ENCODE data around the gene CDC14A.
A peak's percentile ranks its signal among the peaks of the same experiment; 100 is the strongest.

Gene CDC14A

DNA sequence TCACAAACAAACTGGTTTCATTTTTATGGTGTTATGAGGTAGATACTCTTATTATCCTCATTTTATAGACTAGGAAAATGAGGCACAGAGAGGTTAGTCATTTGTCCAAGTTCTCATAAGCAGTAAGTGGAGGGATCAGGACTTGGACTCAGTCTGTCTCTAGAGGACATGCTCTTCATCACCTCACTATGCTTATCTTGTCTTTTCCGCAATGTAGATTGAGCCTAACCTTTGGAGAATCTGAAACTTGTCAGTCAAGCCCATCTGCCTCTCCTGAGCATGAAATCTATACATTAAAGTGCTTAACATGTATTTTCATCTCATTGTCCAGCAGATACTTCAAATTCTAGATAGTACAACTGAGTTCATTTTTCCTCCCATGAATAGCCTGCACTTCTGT is 11.8 kb upstream of the CDC14A start:
- H3K9me3 ChIP-seq (ENCODE audit: control insufficient read depth, insufficient read depth, low read length): no peaks in the 10 kb centered on the region
- no peaks in the 10 kb centered on the region for H3K36me3 ChIP-seq (ENCODE audit: control insufficient read depth, insufficient read depth, low read length)
- H3K9ac ChIP-seq (ENCODE audit: low read depth, low read length): no peak overlapping the region
- no peaks in the 10 kb centered on the region for H3K4me1 ChIP-seq (ENCODE audit: control insufficient read depth, insufficient read depth, low read length)
- no peaks in the 10 kb centered on the region for H3K27me3 ChIP-seq (ENCODE audit: control insufficient read depth, insufficient read depth, low read length)
- H3K4me3 ChIP-seq (ENCODE audit: low read depth, low read length): no peak overlapping the region

GRCh38 chr1:100342348-100342747 is 10.0 kb upstream of the CDC14A start:
- Histone ChIP-seq H3K4me3 (ENCODE audit: low read depth, low read length) (no peak overlapping the region), H3K9ac (ENCODE audit: low read depth, low read length) (no peak overlapping the region), H3K4me1 (ENCODE audit: control insufficient read depth, insufficient read depth, low read length) (no peaks in the 10 kb centered on the region), H3K36me3 (ENCODE audit: control insufficient read depth, insufficient read depth, low read length) (no peaks in the 10 kb centered on the region), H3K27me3 (ENCODE audit: control insufficient read depth, insufficient read depth, low read length) (no peaks in the 10 kb centered on the region), H3K9me3 (ENCODE audit: control insufficient read depth, insufficient read depth, low read length) (no peaks in the 10 kb centered on the region)

DNA sequence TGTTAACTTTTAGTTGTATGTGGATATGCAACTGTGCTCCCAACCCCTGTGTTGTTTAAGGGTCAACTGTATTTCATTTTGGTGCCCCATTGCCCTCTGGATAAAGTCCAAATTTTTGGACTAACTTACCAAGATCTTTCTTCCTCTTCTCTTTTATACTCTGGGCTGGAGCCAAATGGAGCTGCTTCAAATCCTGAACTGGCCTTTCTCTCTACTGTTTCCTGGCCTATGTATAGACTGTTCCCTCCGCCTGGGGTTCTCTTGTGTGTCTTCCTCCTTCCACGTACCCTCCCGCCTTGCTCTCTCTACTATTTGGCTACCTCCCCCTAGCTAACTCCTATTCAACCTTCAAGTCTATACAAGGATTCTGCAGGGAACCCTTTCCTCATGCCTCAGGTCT is 8.4 kb upstream of the CDC14A start:
- no peaks in the 10 kb centered on the region for H3K4me1 ChIP-seq (ENCODE audit: control insufficient read depth, insufficient read depth, low read length)
- no peaks in the 10 kb centered on the region for H3K27me3 ChIP-seq (ENCODE audit: control insufficient read depth, insufficient read depth, low read length)
- no peak overlapping the region for H3K9ac ChIP-seq (ENCODE audit: low read depth, low read length)
- H3K36me3 ChIP-seq (ENCODE audit: control insufficient read depth, insufficient read depth, low read length): no peaks in the 10 kb centered on the region
- no peak overlapping the region for H3K4me3 ChIP-seq (ENCODE audit: low read depth, low read length)
- H3K9me3 ChIP-seq (ENCODE audit: control insufficient read depth, insufficient read depth, low read length): no peaks in the 10 kb centered on the region

GRCh38 chr1:100344774-100345173 is 7.5 kb upstream of the CDC14A start:
- no peak overlapping the region for H3K4me3 ChIP-seq (ENCODE audit: low read depth, low read length)
- no peaks in the 10 kb centered on the region for H3K9me3 ChIP-seq (ENCODE audit: control insufficient read depth, insufficient read depth, low read length)
- no peak overlapping the region for H3K9ac ChIP-seq (ENCODE audit: low read depth, low read length)
- H3K4me1 ChIP-seq (ENCODE audit: control insufficient read depth, insufficient read depth, low read length): no peaks in the 10 kb centered on the region
- no peaks in the 10 kb centered on the region for H3K27me3 ChIP-seq (ENCODE audit: control insufficient read depth, insufficient read depth, low read length)
- no peaks in the 10 kb centered on the region for H3K36me3 ChIP-seq (ENCODE audit: control insufficient read depth, insufficient read depth, low read length)

DNA sequence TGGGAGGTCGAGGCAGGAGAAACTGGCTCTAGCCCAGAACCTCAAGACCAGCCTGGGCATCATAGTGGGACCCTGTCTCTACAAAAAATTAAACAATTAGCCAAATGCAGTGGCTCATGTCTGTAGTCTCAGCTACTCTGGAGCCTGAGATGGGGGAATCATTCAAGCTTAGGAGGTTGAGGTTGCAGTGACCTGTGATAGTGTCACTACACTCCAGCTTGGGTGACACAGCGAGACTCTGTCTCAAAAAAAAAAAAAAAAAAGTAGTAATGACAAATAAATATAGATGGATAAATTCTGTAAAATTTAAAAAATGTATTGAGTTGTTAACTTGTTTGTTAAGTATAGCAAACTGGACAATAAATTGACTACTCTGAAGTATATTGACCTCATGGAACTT is 5.9 kb upstream of the CDC14A start:
- H3K4me1 ChIP-seq (ENCODE audit: control insufficient read depth, insufficient read depth, low read length): no peaks in the 10 kb centered on the region
- no peak overlapping the region for H3K4me3 ChIP-seq (ENCODE audit: low read depth, low read length)
- H3K27me3 ChIP-seq (ENCODE audit: control insufficient read depth, insufficient read depth, low read length): no peaks in the 10 kb centered on the region
- no peaks in the 10 kb centered on the region for H3K9me3 ChIP-seq (ENCODE audit: control insufficient read depth, insufficient read depth, low read length)
- no peak overlapping the region for H3K9ac ChIP-seq (ENCODE audit: low read depth, low read length)
- no peaks in the 10 kb centered on the region for H3K36me3 ChIP-seq (ENCODE audit: control insufficient read depth, insufficient read depth, low read length)

DNA sequence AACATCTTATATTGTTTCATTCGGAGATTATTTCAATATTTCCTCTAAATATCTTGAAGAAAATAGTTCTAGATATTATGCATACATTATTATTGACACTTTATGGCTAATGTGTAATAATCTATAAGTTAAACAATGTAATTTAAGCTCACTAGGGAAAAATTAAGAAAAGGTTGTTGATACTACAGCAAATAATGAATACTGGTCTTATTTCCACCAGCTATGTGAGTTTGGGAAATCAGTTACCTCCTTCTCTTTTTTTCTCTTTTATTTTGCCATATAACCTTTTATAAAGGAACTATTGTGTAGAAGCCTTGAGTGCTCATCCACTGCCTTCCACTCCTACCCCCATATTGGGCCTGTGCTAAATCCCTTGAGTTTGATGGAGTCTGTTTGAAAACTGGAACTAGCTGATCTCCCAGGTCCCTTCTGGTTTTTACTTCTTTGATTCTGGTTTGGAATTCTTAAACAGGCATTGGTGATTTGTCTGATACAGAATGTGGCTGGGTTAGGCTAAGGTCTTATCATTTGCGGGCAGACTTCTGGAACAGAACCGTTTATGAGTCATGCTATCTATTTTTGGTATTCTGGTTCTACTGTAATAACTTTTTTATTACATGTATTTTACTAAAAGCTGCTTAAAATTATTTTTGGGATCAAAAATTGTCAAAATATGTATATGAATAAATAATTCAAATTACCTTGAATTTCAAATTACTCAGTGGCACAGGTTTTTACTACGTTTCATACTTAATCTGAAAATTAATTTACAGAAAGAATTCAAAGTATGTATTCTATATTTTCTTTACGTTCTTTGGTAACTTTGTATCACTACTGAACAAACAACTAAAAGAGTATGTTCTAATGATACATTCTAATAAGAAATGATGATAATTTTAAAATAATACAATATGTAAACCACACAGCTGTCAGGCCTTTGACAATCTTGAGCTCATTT is 5.0 kb upstream of the CDC14A start:
- Histone ChIP-seq H3K4me1 (ENCODE audit: control insufficient read depth, insufficient read depth, low read length) (no peaks in the 10 kb centered on the region), H3K4me3 (ENCODE audit: low read depth, low read length) (no peak overlapping the region), H3K27me3 (ENCODE audit: control insufficient read depth, insufficient read depth, low read length) (no peaks in the 10 kb centered on the region), H3K9ac (ENCODE audit: low read depth, low read length) (no peak overlapping the region), H3K36me3 (ENCODE audit: control insufficient read depth, insufficient read depth, low read length) (no peaks in the 10 kb centered on the region), H3K9me3 (ENCODE audit: control insufficient read depth, insufficient read depth, low read length) (no peaks in the 10 kb centered on the region)

GRCh38 chr1:100348549-100349144 is 3.7 kb upstream of the CDC14A start:
- no peaks in the 10 kb centered on the region for H3K9me3 ChIP-seq (ENCODE audit: control insufficient read depth, insufficient read depth, low read length)
- H3K9ac ChIP-seq (ENCODE audit: low read depth, low read length): no peak overlapping the region
- peaks cover 4% of the 10 kb centered on the region for H3K27me3 ChIP-seq (ENCODE audit: control insufficient read depth, insufficient read depth, low read length)
- no peak overlapping the region for H3K4me3 ChIP-seq (ENCODE audit: low read depth, low read length)
- H3K4me1 ChIP-seq (ENCODE audit: control insufficient read depth, insufficient read depth, low read length): peaks cover 3% of the 10 kb centered on the region
- no peaks in the 10 kb centered on the region for H3K36me3 ChIP-seq (ENCODE audit: control insufficient read depth, insufficient read depth, low read length)

- H3K27me3 ChIP-seq (ENCODE audit: control insufficient read depth, insufficient read depth, low read length): peaks cover 7% of the 10 kb centered on the region
- H3K36me3 ChIP-seq (ENCODE audit: control insufficient read depth, insufficient read depth, low read length): no peaks in the 10 kb centered on the region
- no peak overlapping the region for H3K4me3 ChIP-seq (ENCODE audit: low read depth, low read length)
- H3K9ac ChIP-seq (ENCODE audit: low read depth, low read length): no peak overlapping the region
- H3K9me3 ChIP-seq (ENCODE audit: control insufficient read depth, insufficient read depth, low read length): no peaks in the 10 kb centered on the region
- peaks cover 3% of the 10 kb centered on the region for H3K4me1 ChIP-seq (ENCODE audit: control insufficient read depth, insufficient read depth, low read length)
Observed at GRCh38 chr1:100349246-100349645, 3.1 kb upstream of the CDC14A start.

DNA sequence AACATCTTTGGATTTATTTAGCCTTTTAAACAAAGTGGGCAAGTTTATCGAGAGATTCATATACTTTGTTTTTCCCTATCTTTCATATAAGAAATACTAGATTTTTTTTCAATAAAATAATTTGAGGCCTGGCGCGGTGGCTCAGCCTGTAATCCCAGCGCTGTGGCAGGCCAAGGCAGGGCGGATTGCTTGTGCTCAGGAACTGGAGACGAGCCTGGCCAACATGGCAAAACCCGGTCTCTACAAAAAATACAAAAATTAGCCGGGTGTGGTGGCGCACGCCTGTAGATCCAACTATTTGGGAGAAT is 1.6 kb upstream of the CDC14A start:
- no peaks in the 10 kb centered on the region for H3K36me3 ChIP-seq (ENCODE audit: control insufficient read depth, insufficient read depth, low read length)
- H3K9me3 ChIP-seq (ENCODE audit: control insufficient read depth, insufficient read depth, low read length): no peaks in the 10 kb centered on the region
- H3K4me1 ChIP-seq (ENCODE audit: control insufficient read depth, insufficient read depth, low read length): peaks cover 10% of the 10 kb centered on the region
- H3K4me3 ChIP-seq (ENCODE audit: low read depth, low read length): peak overlapping the region; percentile 87
- peaks cover 7% of the 10 kb centered on the region for H3K27me3 ChIP-seq (ENCODE audit: control insufficient read depth, insufficient read depth, low read length)
- peak overlapping the region; percentile 70 for H3K9ac ChIP-seq (ENCODE audit: low read depth, low read length)

DNA sequence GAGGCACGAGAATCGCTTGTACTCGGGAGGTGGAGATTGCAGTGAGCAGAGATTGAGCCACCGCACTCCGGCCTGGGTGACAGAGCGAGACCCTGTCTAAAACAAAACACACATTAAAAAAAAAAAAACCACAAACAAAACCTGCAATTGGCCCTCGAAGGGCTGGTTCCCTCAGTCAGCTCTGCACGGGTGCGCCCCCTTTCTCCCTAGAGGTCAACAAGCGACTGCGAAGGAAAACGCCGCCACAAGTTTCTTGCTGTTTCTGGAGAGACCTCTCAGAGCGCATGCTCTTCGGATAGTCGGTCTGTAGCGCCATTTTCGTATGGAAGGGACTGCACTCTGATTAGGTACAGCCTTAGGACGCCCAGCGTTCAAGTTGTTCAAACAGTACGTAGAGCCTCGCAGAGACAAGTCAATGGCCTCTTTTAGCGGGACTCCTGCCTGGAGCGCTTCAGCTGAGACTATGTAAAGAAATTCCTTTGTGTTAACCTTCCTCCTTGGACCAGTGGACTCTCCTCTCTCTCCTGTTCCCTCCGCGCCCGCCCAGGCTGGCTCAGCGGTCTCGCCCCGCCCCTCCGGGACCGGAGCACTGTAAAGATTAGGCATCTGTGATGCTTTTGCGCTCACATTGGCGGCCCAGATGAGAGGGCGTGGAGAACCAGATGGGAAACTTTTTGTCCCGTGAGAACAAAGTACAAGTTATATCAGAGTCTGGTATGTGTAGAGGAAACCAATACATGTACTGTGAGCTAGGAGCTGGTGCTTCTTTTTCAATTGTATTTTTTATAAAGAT is 1.0 kb upstream of the CDC14A start:
- H3K27me3 ChIP-seq (ENCODE audit: control insufficient read depth, insufficient read depth, low read length): peaks cover 7% of the 10 kb centered on the region
- H3K9ac ChIP-seq (ENCODE audit: low read depth, low read length): peak overlapping the region; percentile 70
- H3K9me3 ChIP-seq (ENCODE audit: control insufficient read depth, insufficient read depth, low read length): no peaks in the 10 kb centered on the region
- peak overlapping the region; percentile 87 for H3K4me3 ChIP-seq (ENCODE audit: low read depth, low read length)
- H3K4me1 ChIP-seq (ENCODE audit: control insufficient read depth, insufficient read depth, low read length): peaks cover 10% of the 10 kb centered on the region
- no peaks in the 10 kb centered on the region for H3K36me3 ChIP-seq (ENCODE audit: control insufficient read depth, insufficient read depth, low read length)

DNA sequence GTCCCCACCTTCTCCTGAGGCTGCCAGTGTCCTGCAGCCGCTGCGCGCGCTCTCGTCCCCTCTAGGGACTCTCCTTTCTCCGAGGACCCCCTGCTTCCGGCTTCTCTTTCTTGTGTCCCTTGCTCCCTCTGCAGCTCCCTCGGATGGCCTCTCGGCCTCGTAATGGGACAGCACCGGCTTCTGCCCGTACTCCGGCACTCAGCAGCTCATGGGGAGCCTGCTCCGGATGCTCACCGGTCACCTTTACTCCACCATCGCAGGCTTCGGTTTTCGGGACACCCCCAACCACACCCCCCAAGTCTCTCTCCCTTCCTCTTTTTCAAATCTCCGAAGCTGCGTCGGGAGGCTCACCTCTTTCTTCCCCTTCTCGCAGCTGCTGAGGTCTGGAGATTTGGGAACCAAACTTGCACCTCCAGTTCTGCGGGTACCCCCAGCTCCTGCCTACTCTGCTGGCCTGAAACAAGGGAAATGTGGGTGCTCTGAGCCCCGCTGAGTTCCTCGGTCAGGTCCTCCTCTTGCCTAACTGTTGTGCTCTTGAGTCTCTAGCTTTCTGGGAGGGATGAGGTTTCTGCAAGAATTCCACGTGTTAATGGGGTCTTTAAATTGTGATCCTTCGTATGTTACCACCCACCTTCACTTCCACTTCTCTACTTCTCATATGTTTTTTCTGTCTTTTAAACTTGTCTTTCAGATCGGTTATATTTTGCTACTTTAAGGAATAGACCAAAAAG is 930 bp downstream of the CDC14A start:
- Histone ChIP-seq H3K4me1 (ENCODE audit: control insufficient read depth, insufficient read depth, low read length) (peaks cover 10% of the 10 kb centered on the region), H3K27me3 (ENCODE audit: control insufficient read depth, insufficient read depth, low read length) (peaks cover 7% of the 10 kb centered on the region), H3K9ac (ENCODE audit: low read depth, low read length) (peak overlapping the region; percentile 73), H3K9me3 (ENCODE audit: control insufficient read depth, insufficient read depth, low read length) (no peaks in the 10 kb centered on the region), H3K4me3 (ENCODE audit: low read depth, low read length) (peak overlapping the region; percentile 95), H3K36me3 (ENCODE audit: control insufficient read depth, insufficient read depth, low read length) (no peaks in the 10 kb centered on the region)
